ENCODE results near the gene ALPI.

Gene ALPI

DNA sequence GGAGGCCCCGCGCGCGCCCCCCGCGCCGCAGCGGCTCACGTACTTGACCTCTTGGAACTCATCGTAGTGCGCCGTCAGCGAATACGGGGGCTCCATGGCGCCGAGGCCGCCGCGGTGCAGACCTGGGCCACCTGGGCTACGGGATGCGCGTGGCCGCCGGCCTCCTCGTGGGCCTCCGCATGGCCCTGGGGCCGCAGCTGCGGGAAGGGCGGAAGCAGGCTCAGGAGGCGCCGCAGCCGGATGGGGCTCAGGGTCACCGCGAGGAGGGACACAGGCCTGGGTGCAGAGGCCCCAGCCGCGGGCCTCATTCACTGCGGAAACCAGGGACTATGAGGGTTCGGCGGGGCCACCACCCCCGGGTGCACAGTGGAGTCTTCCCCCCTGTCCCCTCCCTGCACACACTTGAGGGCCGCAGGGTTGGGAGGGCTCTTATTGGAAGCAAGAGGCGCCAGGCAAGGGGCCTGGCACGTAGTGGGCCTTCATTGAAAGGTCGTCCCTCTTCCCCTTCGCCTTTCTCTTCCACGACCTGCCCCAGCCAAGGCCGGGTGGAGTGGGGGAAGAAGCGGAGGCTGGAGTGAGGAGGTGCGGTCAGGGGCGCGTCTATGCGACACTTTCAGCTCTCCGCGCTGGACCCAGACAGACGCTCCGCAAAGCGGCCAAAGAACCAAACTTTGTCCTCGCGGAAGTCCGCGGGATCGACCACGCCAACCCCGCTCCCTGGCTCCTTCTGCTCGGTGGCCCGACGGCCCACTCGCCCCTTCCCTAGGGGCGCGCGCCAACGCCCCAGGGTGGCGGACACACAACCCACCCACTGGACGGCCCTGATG, 30.8 kb downstream of the ALPI start:
- H3K27ac ChIP-seq = no peak overlapping the region

DNA sequence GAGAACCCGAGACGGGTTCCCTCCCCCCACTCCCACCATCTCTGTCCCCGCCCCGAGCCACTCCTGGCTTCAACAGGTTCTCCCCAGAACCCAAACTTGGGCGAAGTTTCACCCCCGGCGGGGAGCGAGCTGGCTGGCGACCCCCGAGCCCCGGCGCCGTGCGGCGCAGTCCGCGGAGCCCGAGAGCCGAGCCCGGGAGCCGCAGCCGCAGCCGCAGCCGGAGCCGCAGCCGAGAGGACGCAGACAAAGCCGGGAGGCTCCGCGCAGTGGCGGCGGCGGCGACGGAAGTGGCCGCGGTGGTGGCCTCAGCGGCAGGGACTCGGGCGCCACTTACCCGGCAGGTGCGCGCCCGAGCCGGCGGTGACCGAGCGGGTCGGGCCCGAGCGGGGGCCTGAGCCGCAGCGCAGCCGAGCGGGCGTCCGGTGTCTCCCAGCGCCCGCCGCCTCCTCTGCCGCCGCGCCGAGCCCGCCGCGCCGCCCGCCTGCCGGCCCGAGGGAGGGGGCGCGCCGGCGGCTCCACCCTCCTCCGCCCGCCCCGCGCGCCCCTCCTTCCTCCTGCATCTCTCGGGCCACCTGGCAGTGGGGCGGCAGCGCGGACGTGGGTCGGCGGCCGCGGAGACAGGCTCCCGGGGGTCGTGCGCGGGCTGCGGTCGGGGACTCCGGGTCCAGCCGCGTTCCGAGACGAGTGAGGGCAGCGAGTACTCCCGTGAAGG, 31.6 kb downstream of the ALPI start, which contains the start of gene ECEL1:
ECEL1 (minus strand) TSS at position 450 of the 712 bp plus-strand sequence. CDS start 1,181 bp downstream, outside the sequence.
- no peak within 1 kb of the TSS for H3K27ac ChIP-seq
- TF ChIP-seq, protein P1, sequence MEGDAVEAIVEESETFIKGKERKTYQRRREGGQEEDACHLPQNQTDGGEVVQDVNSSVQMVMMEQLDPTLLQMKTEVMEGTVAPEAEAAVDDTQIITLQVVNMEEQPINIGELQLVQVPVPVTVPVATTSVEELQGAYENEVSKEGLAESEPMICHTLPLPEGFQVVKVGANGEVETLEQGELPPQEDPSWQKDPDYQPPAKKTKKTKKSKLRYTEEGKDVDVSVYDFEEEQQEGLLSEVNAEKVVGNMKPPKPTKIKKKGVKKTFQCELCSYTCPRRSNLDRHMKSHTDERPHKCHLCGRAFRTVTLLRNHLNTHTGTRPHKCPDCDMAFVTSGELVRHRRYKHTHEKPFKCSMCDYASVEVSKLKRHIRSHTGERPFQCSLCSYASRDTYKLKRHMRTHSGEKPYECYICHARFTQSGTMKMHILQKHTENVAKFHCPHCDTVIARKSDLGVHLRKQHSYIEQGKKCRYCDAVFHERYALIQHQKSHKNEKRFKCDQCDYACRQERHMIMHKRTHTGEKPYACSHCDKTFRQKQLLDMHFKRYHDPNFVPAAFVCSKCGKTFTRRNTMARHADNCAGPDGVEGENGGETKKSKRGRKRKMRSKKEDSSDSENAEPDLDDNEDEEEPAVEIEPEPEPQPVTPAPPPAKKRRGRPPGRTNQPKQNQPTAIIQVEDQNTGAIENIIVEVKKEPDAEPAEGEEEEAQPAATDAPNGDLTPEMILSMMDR (conservative IDR thresholded peaks at IDR 0.05) = no peak

More for the DNA sequence above, 30.8 kb downstream of the ALPI start:
- TF ChIP-seq, protein P1 (conservative IDR thresholded peaks at IDR 0.05) = no peak

DNA sequence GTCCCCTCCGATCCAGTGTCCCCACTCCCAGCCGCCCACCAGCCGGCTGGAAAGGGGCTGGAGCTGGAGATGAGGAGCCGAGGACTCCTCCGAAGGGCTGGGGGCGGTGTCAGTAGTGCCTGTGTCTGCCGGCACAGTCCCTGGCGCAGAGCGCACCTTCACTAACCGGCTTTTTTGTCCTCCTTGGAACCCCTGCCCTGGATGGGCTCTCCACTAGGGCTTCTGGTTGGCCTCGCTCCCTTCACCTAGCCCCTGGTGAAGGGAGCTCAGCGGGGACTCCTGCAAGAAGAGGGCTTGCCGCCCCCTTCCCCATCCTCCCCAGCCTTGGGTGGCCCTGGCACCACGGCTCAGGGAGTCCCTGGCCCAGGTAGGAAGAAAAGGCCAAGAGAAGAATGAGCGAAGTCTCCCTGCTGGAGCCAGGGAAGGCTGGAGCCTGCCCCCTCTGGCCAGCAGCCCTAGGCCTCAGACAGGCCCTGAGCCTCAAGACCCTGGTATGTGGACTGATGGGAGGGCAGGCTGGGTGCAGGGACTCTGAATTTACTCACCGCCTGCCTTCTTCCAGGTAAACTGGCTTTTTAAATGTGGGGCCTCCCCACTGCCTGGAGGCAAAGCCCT, 32.3 kb downstream of the ALPI start:
- H3K27ac ChIP-seq = no peak overlapping the region
- TF ChIP-seq, protein P1 (conservative IDR thresholded peaks at IDR 0.05) = no peak

DNA sequence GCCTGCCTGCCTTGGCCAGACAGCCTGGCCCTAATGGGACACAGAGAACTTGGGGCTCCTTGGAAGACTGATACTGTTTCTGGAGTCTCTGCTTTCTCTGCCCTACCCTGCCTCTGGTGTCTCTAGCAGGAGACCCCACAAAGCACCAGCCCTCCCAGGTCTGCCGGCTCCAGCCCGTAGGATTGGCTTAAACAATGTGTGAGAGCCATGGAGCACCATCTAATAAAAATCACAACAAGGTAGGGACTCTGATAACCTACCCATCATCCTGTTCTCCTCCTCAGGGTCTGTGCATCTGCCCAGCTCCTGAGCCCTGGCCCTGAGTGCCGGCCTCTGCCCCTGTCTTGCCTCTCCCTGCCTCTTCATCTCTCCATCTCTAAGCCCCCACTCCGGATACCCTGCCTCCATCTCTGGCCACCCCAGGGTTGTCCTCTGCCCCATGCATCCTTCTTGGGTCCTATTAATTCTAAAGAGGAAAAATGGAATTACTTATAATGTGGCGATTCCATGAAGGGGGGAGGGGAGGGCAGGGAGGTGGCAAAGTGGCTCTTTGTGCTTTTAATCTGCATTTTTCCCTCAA, 32.9 kb downstream of the ALPI start:
- TF ChIP-seq, protein P1 (conservative IDR thresholded peaks at IDR 0.05) = no peak
- H3K27ac ChIP-seq = no peak overlapping the region

DNA sequence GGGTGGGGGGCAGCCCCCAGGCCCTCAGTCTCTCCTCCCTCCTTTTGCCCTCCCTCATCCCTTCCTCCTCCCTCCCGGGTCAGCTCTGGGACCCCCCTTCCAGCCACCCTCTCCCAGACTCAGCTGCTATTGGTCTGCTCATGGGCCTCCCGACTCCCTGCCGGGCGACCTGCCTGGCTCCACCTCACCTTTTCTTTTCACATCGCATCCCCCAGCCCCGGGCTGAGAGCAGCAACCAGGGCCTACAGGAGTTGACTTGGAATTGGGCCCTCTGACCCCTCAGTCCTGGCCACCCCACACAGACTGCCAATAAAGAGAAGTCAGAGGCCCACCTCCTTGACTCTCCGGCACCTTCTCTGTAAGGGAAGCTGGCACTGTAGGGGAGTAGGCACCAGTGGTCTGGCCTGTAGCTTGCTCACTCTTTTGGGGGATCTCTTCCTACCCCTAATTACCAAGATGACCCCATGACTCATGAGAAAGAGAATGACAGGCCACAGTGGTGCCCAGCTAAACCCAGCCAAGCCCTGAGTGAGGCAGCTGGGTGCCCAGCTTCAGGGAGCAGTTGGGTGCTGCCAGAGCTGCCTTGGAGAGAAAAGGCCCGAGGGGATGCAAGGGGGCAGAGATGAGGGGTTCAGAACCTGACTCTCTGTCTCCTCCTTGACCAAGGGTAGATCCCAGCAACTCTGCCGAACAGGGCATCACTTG, 33.7 kb downstream of the ALPI start:
- no peak overlapping the region for H3K27ac ChIP-seq
- TF ChIP-seq, protein P1 (conservative IDR thresholded peaks at IDR 0.05) = no peak

DNA sequence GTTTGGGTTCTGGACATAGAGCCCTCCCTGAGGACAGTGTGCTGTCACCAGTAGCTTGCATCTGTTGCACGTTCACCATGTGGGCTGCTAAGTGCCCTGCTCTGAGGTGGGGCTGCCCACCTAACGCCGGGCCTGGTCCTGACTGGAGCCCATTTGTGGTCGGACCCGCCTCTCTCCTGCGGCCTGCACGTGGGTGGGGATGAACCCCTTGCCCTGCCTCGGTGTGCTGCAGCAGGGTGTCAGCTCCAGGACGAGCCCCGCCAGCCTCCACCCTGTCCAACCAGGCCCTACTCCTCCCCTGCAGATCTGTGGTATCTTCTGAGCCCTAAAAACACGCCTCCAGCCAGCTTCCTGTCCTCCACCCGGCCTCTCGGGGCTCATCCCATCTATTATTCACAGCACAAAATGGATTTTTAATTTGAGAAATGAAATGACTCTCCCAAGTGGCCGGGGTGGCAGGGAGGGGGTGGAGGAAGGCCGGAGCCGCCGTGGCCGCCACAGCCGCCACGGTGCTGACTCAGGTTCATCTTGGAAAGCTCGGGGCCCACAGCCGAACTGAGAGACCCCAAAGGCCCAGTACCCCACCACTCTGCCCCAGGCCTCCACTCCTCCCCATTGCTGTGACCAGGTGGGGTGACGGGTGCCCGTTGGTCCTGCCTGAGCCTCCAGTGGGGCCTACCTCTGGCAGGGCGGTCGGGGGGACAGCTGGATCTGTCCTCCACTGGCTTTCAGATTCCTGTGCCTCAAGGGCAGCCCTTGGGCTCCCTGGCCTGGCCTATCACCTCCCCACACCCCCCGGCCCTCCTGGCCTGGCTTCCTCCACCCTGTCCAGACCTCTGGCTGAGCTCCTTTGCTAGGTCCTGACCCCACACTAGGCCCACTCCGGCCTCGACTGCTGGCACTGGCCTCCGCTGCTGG, 34.5 kb downstream of the ALPI start:
- no peak overlapping the region for H3K27ac ChIP-seq
- TF ChIP-seq, protein P1 (conservative IDR thresholded peaks at IDR 0.05) = no peak

Measured in VCaP (cell line).